Upper lobe of right lung (tissue), 1 donor: Measurements from ENCODE around the gene MT2A. TPM values are rescaled to one million over a fixed set of nuclear protein-coding genes. Genes with fewer than 3 reads are reported as not detected.

Experiments
- ATAC-seq: fragments of 200-7000 bp; cut with Tn5 transposase; one replicate; pipeline ENCODE4 v1.9.1; 2020; ENCODE audit warnings: mild to moderate bottlenecking, moderate library complexity
- DNase-seq: peaks from one replicate; pipeline ENCODE4 v3.0.0-alpha.2; 2020
- H3K27ac ChIP-seq: fragments of 200-600 bp; one replicate; pipeline ENCODE4 v1.8.0; 2022
- H3K27me3 ChIP-seq: fragments of 200-600 bp; one replicate; pipeline ENCODE4 v1.8.0; 2022; ENCODE audit warnings: mild to moderate bottlenecking
- H3K36me3 ChIP-seq: fragments of 200-600 bp; one replicate; pipeline ENCODE4 v1.8.0; 2022
- H3K4me1 ChIP-seq: fragments of 200-600 bp; one replicate; pipeline ENCODE4 v1.8.0; 2022
- H3K4me3 ChIP-seq: fragments of 200-600 bp; one replicate; pipeline ENCODE4 v1.8.0; 2022; ENCODE audit warnings: mild to moderate bottlenecking
- H3K9me3 ChIP-seq: fragments of 200-600 bp; one replicate; pipeline ENCODE4 v1.8.0; 2022
- intact Hi-C: fragments of 100-400 bp; cut with DNase I; formaldehyde crosslinking; loops from one replicate; pipeline ENCODE4 v1.11.0; 2022
- total RNA-seq: library from RNA; stranded (reverse); fragmentation: NEBNext Ultra II Directional; extraction: Animal tissue kit (Norgen Biotek cat#: 25700); gene quantifications from one replicate; pipeline ENCODE4 v1.2.1, GENCODE V29; 2021
- TF ChIP-seq, protein P1 (sequence below): fragments of 200-600 bp; IDR thresholded peaks from one replicate; pipeline ENCODE4 v1.8.0; 2022; ENCODE audit warnings: antibody characterized with exemption
- donor health status: DM: no; HTN: yes; CAD: no; lungs with severe emphysema.

The MT2A gene
- total RNA-seq, 1 donor from 2014 or later, result 349 TPM

DNA sequence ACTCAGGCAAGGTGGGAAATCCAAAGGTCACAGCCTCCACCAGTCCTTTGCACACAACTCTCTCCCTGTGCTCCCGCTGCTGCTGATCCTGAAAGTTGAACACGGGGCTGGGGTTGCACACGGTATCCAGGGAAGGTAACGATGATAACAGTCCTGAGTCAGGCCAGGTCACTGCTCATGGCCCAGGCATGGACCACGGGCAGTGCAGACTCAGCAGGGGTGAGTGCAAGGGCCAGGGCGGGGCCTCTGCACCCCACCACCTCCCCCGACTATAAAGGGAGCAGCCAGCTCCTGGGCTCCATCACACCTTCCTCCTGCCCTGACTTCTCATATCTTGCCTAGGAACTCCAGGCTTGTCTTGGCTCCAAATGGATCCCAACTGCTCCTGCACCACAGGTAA lies 43.2 kb downstream of the MT2A start, which contains the start of gene MT1B:
Gene MT1B (plus strand): TSS at position 301 of the 400 bp plus-strand sequence. CDS start 68 bp downstream, at position 369.
- H3K4me3 ChIP-seq, result no peak within 1 kb of the TSS
- no peaks in the 10 kb centered on the region for H3K36me3 ChIP-seq
- intact Hi-C loops, result no loop called here
- H3K4me1 ChIP-seq, result no peaks in the 10 kb centered on the region
- ATAC-seq (peak; percentile 17), DNase-seq (no peak)
- peaks cover 25% of the 10 kb centered on the region for H3K27me3 ChIP-seq
- H3K9me3 ChIP-seq, result no peaks in the 10 kb centered on the region
- TF ChIP-seq, protein P1, sequence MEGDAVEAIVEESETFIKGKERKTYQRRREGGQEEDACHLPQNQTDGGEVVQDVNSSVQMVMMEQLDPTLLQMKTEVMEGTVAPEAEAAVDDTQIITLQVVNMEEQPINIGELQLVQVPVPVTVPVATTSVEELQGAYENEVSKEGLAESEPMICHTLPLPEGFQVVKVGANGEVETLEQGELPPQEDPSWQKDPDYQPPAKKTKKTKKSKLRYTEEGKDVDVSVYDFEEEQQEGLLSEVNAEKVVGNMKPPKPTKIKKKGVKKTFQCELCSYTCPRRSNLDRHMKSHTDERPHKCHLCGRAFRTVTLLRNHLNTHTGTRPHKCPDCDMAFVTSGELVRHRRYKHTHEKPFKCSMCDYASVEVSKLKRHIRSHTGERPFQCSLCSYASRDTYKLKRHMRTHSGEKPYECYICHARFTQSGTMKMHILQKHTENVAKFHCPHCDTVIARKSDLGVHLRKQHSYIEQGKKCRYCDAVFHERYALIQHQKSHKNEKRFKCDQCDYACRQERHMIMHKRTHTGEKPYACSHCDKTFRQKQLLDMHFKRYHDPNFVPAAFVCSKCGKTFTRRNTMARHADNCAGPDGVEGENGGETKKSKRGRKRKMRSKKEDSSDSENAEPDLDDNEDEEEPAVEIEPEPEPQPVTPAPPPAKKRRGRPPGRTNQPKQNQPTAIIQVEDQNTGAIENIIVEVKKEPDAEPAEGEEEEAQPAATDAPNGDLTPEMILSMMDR, result no peak
- H3K27ac ChIP-seq, result no peak within 1 kb of the TSS

DNA sequence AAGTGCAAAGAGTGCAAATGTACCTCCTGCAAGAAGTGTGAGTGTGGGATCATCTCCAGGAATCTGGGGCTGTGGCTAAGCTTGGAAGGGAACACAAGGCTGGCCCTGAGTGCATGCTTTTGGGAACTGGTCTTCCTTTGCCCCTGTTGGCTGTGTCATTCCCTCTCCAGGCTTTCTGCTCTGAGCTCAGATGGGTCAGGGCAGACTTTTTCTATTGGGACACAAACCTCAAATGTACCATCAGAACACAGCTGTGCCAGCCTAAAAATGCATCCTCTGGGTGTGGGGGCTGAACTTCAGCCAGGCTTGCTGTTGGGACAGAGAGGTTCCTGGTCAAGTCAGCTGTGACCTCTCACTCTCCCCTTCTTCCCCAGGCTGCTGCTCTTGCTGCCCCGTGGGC lies 44.2 kb downstream of the MT2A start:
- TF ChIP-seq, protein P1, result no peak
- ATAC-seq (no peak), DNase-seq (no peak)
- Histone ChIP-seq H3K4me3 (no peak overlapping the region), H3K36me3 (no peaks in the 10 kb centered on the region), H3K27me3 (peaks cover 16% of the 10 kb centered on the region), H3K9me3 (no peaks in the 10 kb centered on the region), H3K27ac (no peak overlapping the region), H3K4me1 (no peaks in the 10 kb centered on the region)
- intact Hi-C loops, result no loop called here

DNA sequence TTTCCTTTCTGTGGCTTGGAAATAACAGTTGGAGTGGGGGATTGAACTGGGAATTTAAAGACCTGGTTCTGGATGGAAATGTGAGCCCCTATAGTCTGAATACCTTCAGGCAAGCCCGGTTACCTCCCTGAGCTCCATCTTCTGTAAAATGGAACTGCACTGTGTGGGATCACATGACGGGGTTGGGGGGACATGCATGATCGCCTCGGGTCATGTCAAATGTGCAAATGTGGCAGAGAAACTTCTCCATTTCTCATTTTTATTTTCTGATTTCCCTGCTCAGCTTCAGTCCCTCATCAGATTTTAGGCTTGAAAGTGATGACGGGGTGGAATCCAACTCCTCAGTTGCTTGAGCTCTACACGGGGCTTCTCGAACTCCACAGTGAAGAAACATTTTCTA lies 44.8 kb downstream of the MT2A start:
- intact Hi-C loops, result no loop called here
- no peak for ATAC-seq
- Histone ChIP-seq H3K27ac (no peak overlapping the region), H3K9me3 (no peaks in the 10 kb centered on the region), H3K4me1 (peaks cover 5% of the 10 kb centered on the region), H3K4me3 (no peak overlapping the region), H3K36me3 (no peaks in the 10 kb centered on the region), H3K27me3 (peaks cover 10% of the 10 kb centered on the region)
- TF ChIP-seq, protein P1, result no peak
- DNase-seq, result no peak

DNA sequence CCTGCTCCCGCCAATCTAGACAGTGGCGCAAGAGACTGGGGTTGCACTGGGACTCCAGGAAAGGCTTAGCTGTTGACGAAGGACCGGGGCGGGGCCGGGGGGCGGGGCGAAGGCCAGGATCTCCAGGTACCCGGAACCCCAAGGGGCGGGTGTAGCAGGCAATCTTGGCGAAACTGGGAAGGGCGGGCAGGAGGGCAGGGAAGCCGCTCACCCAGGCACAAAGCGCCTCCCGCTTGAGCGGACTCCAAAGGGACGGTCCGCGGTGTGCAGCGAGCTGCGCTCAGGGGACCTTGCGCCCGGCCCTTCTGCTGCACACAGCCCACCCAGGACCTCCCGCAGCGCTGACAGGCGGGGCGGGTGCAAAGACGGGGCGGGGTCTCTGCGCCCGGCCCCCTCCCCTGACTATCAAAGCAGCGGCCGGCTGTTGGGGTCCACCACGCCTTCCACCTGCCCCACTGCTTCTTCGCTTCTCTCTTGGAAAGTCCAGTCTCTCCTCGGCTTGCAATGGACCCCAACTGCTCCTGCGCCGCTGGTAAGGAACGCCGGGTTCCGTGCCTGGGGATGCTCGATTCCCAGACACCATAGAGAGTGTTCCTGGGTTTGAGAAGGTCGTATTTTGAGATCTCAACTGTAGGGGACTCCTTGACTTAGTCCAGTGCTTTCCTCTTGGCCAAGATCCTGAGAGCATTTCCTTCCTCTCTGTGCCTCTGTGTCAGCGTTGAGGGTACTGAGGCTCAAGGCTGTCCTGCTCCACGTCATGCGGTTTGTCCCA lies 49.4 kb downstream of the MT2A start, which contains the start of gene MT1F:
Gene MT1F (plus strand): TSS at position 405 of the 772 bp plus-strand sequence. CDS start 100 bp downstream, at position 505.
- DNase-seq (peak; percentile 96), ATAC-seq (peak; percentile 96)
- Histone ChIP-seq H3K27ac (peak within 1 kb of the TSS; percentile 71), H3K4me1 (peaks cover 9% of the 10 kb centered on the region), H3K27me3 (peaks cover 1% of the 10 kb centered on the region), H3K36me3 (no peaks in the 10 kb centered on the region), H3K9me3 (no peaks in the 10 kb centered on the region), H3K4me3 (peak within 1 kb of the TSS; percentile 59)
- intact Hi-C loops, result no loop called here
- TF ChIP-seq, protein P1, result peak; percentile 9

DNA sequence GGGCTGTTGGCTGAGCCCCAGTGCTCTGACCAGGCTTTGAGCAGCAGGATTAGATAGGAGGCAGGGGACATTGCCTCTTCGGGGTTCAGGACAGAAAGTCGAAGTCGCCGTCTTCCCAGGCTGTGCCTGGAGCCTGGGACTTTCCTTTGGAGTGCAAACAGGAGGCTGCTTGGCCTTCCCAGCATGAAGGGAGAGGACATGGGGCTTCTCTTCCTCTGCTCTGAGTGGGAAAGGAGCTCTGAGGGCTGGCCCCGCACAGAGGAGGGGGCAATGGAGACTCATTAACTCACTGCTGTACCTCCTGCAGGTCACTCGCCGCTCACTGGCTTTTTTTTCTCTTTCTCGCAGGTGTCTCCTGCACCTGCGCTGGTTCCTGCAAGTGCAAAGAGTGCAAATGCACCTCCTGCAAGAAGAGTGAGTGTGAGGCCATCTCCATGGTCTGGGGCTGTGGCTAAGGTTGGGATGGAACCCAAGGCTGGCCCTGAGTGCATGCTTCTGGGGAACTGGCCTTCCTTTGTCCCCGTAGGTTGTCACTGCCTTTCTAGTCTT lies 50.0 kb downstream of the MT2A start:
- peak overlapping the region; percentile 59 for H3K4me3 ChIP-seq
- H3K4me1 ChIP-seq, result peaks cover 9% of the 10 kb centered on the region
- H3K36me3 ChIP-seq, result no peaks in the 10 kb centered on the region
- no peaks in the 10 kb centered on the region for H3K9me3 ChIP-seq
- ATAC-seq, result no peak
- H3K27ac ChIP-seq, result peak overlapping the region; percentile 71
- no peak for DNase-seq
- H3K27me3 ChIP-seq, result peaks cover 8% of the 10 kb centered on the region
- TF ChIP-seq, protein P1, result no peak
- intact Hi-C loops, result no loop called here

Other genes with a start within 250 kb of the MT2A start
- 89.8 TPM for gene AMFR, start 183.0 kb upstream of the MT2A start, total RNA-seq
- 77.2 TPM for gene NUDT21, start 157.3 kb upstream of the MT2A start, total RNA-seq
- 34.4 TPM for gene OGFOD1, start 157.0 kb upstream of the MT2A start, total RNA-seq
- gene BBS2, start 88.6 kb upstream of the MT2A start, total RNA-seq, result 29.5 TPM
- not detected for gene MT4, start 43.5 kb upstream of the MT2A start, total RNA-seq
- gene MT3, start 19.1 kb upstream of the MT2A start, total RNA-seq, result not detected
- gene MT1E, start 17.2 kb downstream of the MT2A start, total RNA-seq, result 154 TPM
- gene MT1M, start 24.1 kb downstream of the MT2A start, total RNA-seq, result 40.3 TPM
- 4.9 TPM for gene MT1A, start 30.1 kb downstream of the MT2A start, total RNA-seq
- gene MT1B, start 43.3 kb downstream of the MT2A start, total RNA-seq, result not detected
- 9.1 TPM for gene MT1F, start 49.4 kb downstream of the MT2A start, total RNA-seq
- 23.7 TPM for gene MT1G, start 59.5 kb downstream of the MT2A start, total RNA-seq
- gene MT1H, start 61.2 kb downstream of the MT2A start, total RNA-seq, result 6.3 TPM
- 111 TPM for gene MT1X, start 73.9 kb downstream of the MT2A start, total RNA-seq
- 57.2 TPM for gene NUP93, start 121.5 kb downstream of the MT2A start, total RNA-seq